Prostate gland (tissue), 2 donors: ENCODE data around the gene TMCO4.

Experiments
- CTCF ChIP-seq, 4 experiments: fragments of 200-600 bp in 2 of 4; fragments of 450-650 bp in 2 of 4; sonication (generic) in 2 of 4; IDR thresholded peaks; 1 replicate in 3 of 4; 2 replicates in 1 of 4; pipeline ENCODE4 v1.5.1; 2016 to 2019; ENCODE audit warnings: antibody characterized with exemption in 4 of 4, mild to moderate bottlenecking in 2 of 4, moderate library complexity in 2 of 4
- POLR2A ChIP-seq: fragments of 450-650 bp; IDR thresholded peaks from one replicate; pipeline ENCODE4 v1.6.1; 2016; ENCODE audit warnings: antibody characterized with exemption, mild to moderate bottlenecking

DNA sequence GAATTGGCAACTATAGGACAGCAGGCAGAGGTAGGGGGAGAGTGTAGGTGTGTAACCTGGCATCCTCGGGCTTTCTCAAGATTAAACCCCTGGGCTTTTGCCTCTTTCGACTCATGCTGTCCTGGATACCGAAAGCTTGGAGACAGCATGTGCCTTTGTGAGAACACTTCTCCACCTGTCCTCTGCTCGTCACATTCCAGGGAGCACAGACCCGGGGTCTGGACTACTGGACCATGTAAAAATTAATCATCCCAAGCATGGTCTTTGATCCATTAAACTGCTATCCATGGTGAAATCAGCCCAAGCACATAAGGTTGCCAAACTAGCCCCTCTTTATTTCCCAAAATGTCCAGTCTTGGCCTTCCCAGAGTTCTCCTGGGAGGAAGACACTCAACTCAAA, 24.3 kb upstream of the TMCO4 start:
- TF ChIP-seq CTCF (IDR thresholded peaks at IDR 0.05), result no peak
- no peak for TF ChIP-seq POLR2A
